Left colon (tissue), 2 donors: ENCODE measurements around the gene PPP3CB. TPM values are rescaled to one million over a fixed set of nuclear protein-coding genes. Genes with fewer than 3 reads are reported as not detected.
A peak's percentile ranks its signal among the peaks of the same experiment; 100 is the strongest.
"Not testable (repeated sequence)": the region's sequence is repeated elsewhere in the genome, so short reads cannot be mapped to it uniquely, and the experiment has no call there.

Experiments used
- ATAC-seq: fragments of 200-7000 bp; cut with Tn5 transposase; one replicate; pipeline ENCODE4 v1.9.1; 2020; ENCODE audit warnings: mild to moderate bottlenecking, moderate library complexity
- DNase-seq, 2 donors: peaks; one replicate each; pipeline ENCODE4 v3.0.0-alpha.2; 2020
- intact Hi-C, 2 donors: fragments of 100-400 bp; cut with DNase I in 1 of 2; cut with micrococcal nuclease in 1 of 2; formaldehyde crosslinking; loops; one replicate each; pipeline versions ENCODE4 v1.11.2 to v1.14.0; 2022; cut with DNase I, micrococcal nuclease
- total RNA-seq, 2 donors: library from RNA; stranded (reverse); fragmentation: NEBNext Ultra II Directional; extraction: Animal tissue kit (Norgen Biotek cat#: 25700); gene quantifications; one replicate each; pipeline ENCODE4 v1.2.1, GENCODE V29; 2021
- donor health status: DM: no; HTN: no; CAD: no.
- donor health status: DM: yes; HTN: yes; CAD: no.

The PPP3CB gene
- total RNA-seq, 2 donors from 2014 or later: 28.8 to 29.3 TPM

- ATAC-seq (no peak), DNase-seq (no peak)
- intact Hi-C loops: no loop called here
Measured at GRCh38 chr10:73432646-73433537, 62.9 kb downstream of the PPP3CB start.

- intact Hi-C loops: no loop called here
- DNase-seq (no peak), ATAC-seq (no peak)
Measured at GRCh38 chr10:73426318-73426717, 69.5 kb downstream of the PPP3CB start.

GRCh38 chr10:73424478-73424877, 71.3 kb downstream of the PPP3CB start:
- ATAC-seq (no peak), DNase-seq (no peak)
- intact Hi-C loops: no loop called here

GRCh38 chr10:73423309-73423708, 72.5 kb downstream of the PPP3CB start:
- intact Hi-C loops: no loop called here
- ATAC-seq (no peak), DNase-seq (no peak)

GRCh38 chr10:73416571-73416970, 79.3 kb downstream of the PPP3CB start:
- intact Hi-C loops: no loop called here
- ATAC-seq (no peak), DNase-seq (no peak)

GRCh38 chr10:73414230-73414945, 81.4 kb downstream of the PPP3CB start:
- intact Hi-C loops: no loop called here
- peak; percentile 47 to 59 for DNase-seq
- ATAC-seq: peak; percentile 54

GRCh38 chr10:73413528-73414229, 82.1 kb downstream of the PPP3CB start, which contains the start of gene ANXA7:
Gene ANXA7, minus strand, starts transcription at chr10:73414058. Its CDS starts 13,202 bp downstream, at chr10:73400856.
- peak; percentile 91 for ATAC-seq
- peak; percentile 95 to 98 for DNase-seq
- intact Hi-C loops: no loop called here

- ATAC-seq (peak; percentile 62), DNase-seq (peak; percentile 49 to 66)
- intact Hi-C loops: no loop called here
Measured at GRCh38 chr10:73413108-73413527, 82.7 kb downstream of the PPP3CB start.

- intact Hi-C loops: no loop called here
- DNase-seq: no peak
- no peak for ATAC-seq
Measured at GRCh38 chr10:73410897-73411296, 84.9 kb downstream of the PPP3CB start.

- DNase-seq (no peak), ATAC-seq (no peak)
- intact Hi-C loops: no loop called here
Measured at GRCh38 chr10:73408978-73409521, 86.8 kb downstream of the PPP3CB start.

GRCh38 chr10:73408061-73408460, 87.8 kb downstream of the PPP3CB start:
- intact Hi-C loops: no loop called here
- no peak for ATAC-seq
- DNase-seq: no peak

GRCh38 chr10:73407495-73407894, 88.3 kb downstream of the PPP3CB start:
- DNase-seq (no peak), ATAC-seq (no peak)
- intact Hi-C loops: no loop called here

GRCh38 chr10:73406846-73407245, 89.0 kb downstream of the PPP3CB start:
- no peak for ATAC-seq
- DNase-seq: no peak
- intact Hi-C loops: no loop called here

GRCh38 chr10:73405556-73405955, 90.3 kb downstream of the PPP3CB start:
- DNase-seq (no peak), ATAC-seq (no peak)
- intact Hi-C loops: no loop called here

- no peak for ATAC-seq
- intact Hi-C loops: no loop called here
- no peak for DNase-seq
Measured at GRCh38 chr10:73404690-73405089, 91.1 kb downstream of the PPP3CB start.

GRCh38 chr10:73401636-73402035, 94.2 kb downstream of the PPP3CB start:
- intact Hi-C loops: no loop called here
- DNase-seq (no peak), ATAC-seq (no peak)

GRCh38 chr10:73399063-73399462, 96.8 kb downstream of the PPP3CB start:
- ATAC-seq (no peak), DNase-seq (no peak)
- intact Hi-C loops: no loop called here

- peak; percentile 21 for ATAC-seq
- intact Hi-C loops: no loop called here
- no peak for DNase-seq
Measured at GRCh38 chr10:73398024-73398423, 97.8 kb downstream of the PPP3CB start.

GRCh38 chr10:73394325-73394724, 101.5 kb downstream of the PPP3CB start:
- ATAC-seq, intact Hi-C loops: not testable (repeated sequence)

More at GRCh38 chr10:73394325-73394724, 101.5 kb downstream of the PPP3CB start:
- DNase-seq: not testable (repeated sequence)
